ENCODE results near the gene ZNF526.

GRCh38 chr19:42272535-42272897, 52.4 kb downstream of the ZNF526 start:
- TF ChIP-seq CTCF (IDR thresholded peaks at IDR 0.05), result no peak
- no peak for TF ChIP-seq POLR2A (IDR thresholded peaks at IDR 0.05)
- no peak for TF ChIP-seq POLR2AphosphoS5 (IDR thresholded peaks at IDR 0.05)
